Measurements from ENCODE around the gene PPP1R13B.

DNA sequence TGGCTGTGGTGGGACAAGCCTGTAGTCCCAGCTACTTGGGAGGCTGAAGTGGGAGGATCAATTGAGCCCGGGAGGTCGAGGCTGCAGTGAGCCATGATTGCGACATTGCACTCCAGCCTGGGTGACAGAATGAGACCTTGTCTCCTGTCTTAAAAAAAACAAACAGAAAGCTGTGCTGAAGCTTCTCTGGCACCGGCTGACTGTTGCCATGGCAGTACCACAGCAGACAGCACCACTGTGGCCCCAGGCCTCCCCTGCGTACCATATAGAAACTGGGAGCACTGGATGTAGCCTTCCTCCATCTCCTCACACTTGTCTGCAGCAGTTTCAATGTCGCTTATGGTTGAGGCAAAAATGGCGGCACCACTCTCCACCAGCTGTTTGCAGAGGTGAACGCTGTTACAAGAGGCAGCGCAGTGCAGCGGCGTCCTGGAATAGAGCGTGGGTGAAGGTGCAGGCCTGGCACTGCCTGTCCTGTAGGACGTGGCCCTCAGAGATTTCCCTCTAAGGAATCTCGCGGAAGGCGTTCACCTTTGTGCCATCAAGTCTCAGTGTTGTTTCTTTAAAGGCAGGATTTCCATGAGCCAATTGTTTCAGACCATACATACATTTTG lies 109.8 kb downstream of the PPP1R13B start:
- TF ChIP-seq EZH2 (IDR thresholded peaks at IDR 0.05): no peak
- TF ChIP-seq, protein P1, sequence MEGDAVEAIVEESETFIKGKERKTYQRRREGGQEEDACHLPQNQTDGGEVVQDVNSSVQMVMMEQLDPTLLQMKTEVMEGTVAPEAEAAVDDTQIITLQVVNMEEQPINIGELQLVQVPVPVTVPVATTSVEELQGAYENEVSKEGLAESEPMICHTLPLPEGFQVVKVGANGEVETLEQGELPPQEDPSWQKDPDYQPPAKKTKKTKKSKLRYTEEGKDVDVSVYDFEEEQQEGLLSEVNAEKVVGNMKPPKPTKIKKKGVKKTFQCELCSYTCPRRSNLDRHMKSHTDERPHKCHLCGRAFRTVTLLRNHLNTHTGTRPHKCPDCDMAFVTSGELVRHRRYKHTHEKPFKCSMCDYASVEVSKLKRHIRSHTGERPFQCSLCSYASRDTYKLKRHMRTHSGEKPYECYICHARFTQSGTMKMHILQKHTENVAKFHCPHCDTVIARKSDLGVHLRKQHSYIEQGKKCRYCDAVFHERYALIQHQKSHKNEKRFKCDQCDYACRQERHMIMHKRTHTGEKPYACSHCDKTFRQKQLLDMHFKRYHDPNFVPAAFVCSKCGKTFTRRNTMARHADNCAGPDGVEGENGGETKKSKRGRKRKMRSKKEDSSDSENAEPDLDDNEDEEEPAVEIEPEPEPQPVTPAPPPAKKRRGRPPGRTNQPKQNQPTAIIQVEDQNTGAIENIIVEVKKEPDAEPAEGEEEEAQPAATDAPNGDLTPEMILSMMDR (IDR thresholded peaks at IDR 0.05): no peak
- no peak for TF ChIP-seq EZH2phosphoT487 (IDR thresholded peaks at IDR 0.05)
